ENCODE data around the gene ACAT1. TPM values are rescaled to one million over a fixed set of nuclear protein-coding genes. Genes with fewer than 3 reads are reported as not detected.

The ACAT1 gene
- polyA plus RNA-seq, 1 of the 3 experiments (the other 2 are of a cell fraction), result 78.8 TPM

DNA sequence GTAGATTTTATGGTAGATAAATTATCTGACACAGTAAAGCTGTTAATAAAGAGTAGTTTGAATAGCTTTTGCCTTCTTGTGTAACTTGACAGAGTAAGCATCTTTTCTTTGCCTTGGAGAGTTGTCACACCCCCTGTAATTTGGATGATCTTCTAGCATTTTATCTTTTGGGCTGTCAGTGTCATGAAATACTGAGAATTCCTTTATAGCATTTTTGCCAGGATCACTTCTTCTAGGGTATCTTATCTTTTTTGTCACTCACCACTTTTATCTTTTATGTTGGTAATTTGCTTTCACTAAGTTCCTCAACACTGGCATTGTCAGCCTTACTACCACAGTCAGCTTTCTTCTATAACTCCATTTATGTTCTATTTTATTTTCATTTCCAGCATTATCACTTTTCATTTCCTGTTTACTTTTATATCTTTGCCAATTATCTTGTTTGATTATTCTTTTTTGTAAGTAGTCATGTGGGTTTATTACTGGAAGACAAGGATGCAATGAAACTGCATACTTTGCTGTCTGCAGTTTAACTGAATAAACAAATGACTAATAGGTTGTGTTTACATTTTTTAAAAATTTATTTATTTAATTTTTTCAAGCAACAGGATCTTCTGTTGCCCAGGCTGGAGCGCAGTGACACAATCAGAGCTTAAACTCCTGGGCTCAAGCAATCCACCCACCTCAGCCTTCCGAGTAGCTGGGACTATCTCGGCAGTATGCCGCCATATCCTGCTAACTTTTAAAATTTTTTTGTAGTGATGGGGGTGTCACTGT, 28.1 kb upstream of the ACAT1 start:
- Histone ChIP-seq H3K4me2 (no peak overlapping the region), H3K27ac (ENCODE audit: low read depth in 2 of 2, low read length in 1 of 2) (no peak overlapping the region)
- CTCF ChIA-PET, result no interaction called here

DNA sequence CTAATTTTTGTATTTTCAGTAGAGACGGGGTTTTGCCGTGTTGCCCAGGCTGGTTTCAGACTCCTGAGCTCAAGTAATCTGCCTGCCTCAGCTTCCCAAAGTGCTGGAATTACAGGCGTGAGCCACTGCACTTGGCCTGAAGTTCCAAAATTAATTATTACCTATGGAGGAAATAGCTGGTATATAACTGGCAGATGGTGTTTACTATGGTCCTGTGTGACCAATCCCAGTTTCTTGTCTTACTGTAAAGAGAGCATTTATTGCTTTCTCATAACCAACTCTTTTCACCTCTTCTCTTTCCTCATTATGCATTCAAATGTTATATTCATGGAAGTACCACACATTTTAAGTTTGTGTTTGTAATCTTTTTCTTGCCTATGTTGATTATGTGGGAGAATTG, 24.2 kb upstream of the ACAT1 start:
- WGBS (ENCODE audit: low lambda C conversion rate), result 96% methylated on average over 3 of the region's 3 CpGs
- H3K9me3 ChIP-seq, result no peaks in the 10 kb centered on the region
- no peaks in the 10 kb centered on the region for H3K9me2 ChIP-seq
- no peak overlapping the region for H3K4me2 ChIP-seq
- peaks cover 10% of the 10 kb centered on the region for H3F3A ChIP-seq (replicated peaks; ENCODE audit: insufficient read depth)
- H3K4me3 ChIP-seq (ENCODE audit: low read depth in 2 of 2, low read length in 1 of 2), result no peak overlapping the region
- ChIA-PET POLR2A (no interaction called here), CTCF (interaction anchor here (0.7 to 1.0 kb wide), 2 partner anchors 10 to 21 kb away, joined by 3 to 4 read pairs; no protein-coding TSS in a partner anchor)
- H3K36me3 ChIP-seq (replicated peaks in 1 of 2; ENCODE audit: control insufficient read depth in 1 of 2, insufficient read depth in 2 of 2, low read length in 1 of 2), result peaks cover 38 to 67% of the 10 kb centered on the region in 2 experiments
- H2AFZ ChIP-seq (ENCODE audit: low read depth), result no peak overlapping the region
- H3K79me2 ChIP-seq (ENCODE audit: insufficient read depth), result no peaks in the 10 kb centered on the region
- H3K27ac ChIP-seq (ENCODE audit: low read depth in 2 of 2, low read length in 1 of 2), result no peak overlapping the region
- no peaks in the 10 kb centered on the region for H3K4me1 ChIP-seq (ENCODE audit: control insufficient read depth in 1 of 2, insufficient read depth in 2 of 2, low read depth in 1 of 2, low read length in 1 of 2)
- no peak for DNase-seq
- no peaks in the 10 kb centered on the region for H3K27me3 ChIP-seq (ENCODE audit: insufficient read depth)
- H4K20me1 ChIP-seq (ENCODE audit: insufficient read depth), result no peaks in the 10 kb centered on the region
- no peak overlapping the region for H3K9ac ChIP-seq
- TF ChIP-seq, protein P1, sequence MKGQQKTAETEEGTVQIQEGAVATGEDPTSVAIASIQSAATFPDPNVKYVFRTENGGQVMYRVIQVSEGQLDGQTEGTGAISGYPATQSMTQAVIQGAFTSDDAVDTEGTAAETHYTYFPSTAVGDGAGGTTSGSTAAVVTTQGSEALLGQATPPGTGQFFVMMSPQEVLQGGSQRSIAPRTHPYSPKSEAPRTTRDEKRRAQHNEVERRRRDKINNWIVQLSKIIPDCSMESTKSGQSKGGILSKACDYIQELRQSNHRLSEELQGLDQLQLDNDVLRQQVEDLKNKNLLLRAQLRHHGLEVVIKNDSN (IDR thresholded peaks at IDR 0.05; ENCODE audit: borderline replicate concordance, low read depth), result no peak
- no peak for TF ChIP-seq RAD21 (IDR thresholded peaks at IDR 0.05; ENCODE audit: low read length)
- TF ChIP-seq TCF12 (IDR thresholded peaks at IDR 0.05), result no peak
- TF ChIP-seq, protein P2, sequence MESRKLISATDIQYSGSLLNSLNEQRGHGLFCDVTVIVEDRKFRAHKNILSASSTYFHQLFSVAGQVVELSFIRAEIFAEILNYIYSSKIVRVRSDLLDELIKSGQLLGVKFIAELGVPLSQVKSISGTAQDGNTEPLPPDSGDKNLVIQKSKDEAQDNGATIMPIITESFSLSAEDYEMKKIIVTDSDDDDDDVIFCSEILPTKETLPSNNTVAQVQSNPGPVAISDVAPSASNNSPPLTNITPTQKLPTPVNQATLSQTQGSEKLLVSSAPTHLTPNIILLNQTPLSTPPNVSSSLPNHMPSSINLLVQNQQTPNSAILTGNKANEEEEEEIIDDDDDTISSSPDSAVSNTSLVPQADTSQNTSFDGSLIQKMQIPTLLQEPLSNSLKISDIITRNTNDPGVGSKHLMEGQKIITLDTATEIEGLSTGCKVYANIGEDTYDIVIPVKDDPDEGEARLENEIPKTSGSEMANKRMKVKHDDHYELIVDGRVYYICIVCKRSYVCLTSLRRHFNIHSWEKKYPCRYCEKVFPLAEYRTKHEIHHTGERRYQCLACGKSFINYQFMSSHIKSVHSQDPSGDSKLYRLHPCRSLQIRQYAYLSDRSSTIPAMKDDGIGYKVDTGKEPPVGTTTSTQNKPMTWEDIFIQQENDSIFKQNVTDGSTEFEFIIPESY (IDR thresholded peaks at IDR 0.05; ENCODE audit: borderline replicate concordance, low read depth), result no peak
- TF ChIP-seq, protein P3, sequence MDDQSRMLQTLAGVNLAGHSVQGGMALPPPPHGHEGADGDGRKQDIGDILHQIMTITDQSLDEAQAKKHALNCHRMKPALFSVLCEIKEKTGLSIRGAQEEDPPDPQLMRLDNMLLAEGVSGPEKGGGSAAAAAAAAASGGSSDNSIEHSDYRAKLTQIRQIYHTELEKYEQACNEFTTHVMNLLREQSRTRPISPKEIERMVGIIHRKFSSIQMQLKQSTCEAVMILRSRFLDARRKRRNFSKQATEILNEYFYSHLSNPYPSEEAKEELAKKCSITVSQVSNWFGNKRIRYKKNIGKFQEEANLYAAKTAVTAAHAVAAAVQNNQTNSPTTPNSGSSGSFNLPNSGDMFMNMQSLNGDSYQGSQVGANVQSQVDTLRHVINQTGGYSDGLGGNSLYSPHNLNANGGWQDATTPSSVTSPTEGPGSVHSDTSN (IDR thresholded peaks at IDR 0.05), result no peak
- TF ChIP-seq, protein P4, sequence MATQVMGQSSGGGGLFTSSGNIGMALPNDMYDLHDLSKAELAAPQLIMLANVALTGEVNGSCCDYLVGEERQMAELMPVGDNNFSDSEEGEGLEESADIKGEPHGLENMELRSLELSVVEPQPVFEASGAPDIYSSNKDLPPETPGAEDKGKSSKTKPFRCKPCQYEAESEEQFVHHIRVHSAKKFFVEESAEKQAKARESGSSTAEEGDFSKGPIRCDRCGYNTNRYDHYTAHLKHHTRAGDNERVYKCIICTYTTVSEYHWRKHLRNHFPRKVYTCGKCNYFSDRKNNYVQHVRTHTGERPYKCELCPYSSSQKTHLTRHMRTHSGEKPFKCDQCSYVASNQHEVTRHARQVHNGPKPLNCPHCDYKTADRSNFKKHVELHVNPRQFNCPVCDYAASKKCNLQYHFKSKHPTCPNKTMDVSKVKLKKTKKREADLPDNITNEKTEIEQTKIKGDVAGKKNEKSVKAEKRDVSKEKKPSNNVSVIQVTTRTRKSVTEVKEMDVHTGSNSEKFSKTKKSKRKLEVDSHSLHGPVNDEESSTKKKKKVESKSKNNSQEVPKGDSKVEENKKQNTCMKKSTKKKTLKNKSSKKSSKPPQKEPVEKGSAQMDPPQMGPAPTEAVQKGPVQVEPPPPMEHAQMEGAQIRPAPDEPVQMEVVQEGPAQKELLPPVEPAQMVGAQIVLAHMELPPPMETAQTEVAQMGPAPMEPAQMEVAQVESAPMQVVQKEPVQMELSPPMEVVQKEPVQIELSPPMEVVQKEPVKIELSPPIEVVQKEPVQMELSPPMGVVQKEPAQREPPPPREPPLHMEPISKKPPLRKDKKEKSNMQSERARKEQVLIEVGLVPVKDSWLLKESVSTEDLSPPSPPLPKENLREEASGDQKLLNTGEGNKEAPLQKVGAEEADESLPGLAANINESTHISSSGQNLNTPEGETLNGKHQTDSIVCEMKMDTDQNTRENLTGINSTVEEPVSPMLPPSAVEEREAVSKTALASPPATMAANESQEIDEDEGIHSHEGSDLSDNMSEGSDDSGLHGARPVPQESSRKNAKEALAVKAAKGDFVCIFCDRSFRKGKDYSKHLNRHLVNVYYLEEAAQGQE (IDR thresholded peaks at IDR 0.05; ENCODE audit: low read depth, low read length), result no peak
- TF ChIP-seq FOXJ3 (CRISPR knock-in tag; IDR thresholded peaks at IDR 0.05), result no peak
- TF ChIP-seq CHD2 (IDR thresholded peaks at IDR 0.05; ENCODE audit: low read length, partially characterized antibody), result no peak
- no peak for TF ChIP-seq FOXM1 (IDR thresholded peaks at IDR 0.05; ENCODE audit: low read depth)
- no peak for TF ChIP-seq MEF2A (IDR thresholded peaks at IDR 0.05; ENCODE audit: borderline replicate concordance, low read depth)
- no peak for TF ChIP-seq SIN3A (IDR thresholded peaks at IDR 0.05; ENCODE audit: borderline replicate concordance, low read depth, low read length)
- TF ChIP-seq POLR2AphosphoS5 (IDR thresholded peaks at IDR 0.05; ENCODE audit: low read depth, low read length), result no peak

More for the DNA sequence above, 28.1 kb upstream of the ACAT1 start:
- Histone ChIP-seq H3K4me1 (ENCODE audit: control insufficient read depth in 1 of 2, insufficient read depth in 2 of 2, low read depth in 1 of 2, low read length in 1 of 2) (no peaks in the 10 kb centered on the region), H4K20me1 (ENCODE audit: insufficient read depth) (no peaks in the 10 kb centered on the region), H3K9ac (no peak overlapping the region), H3K4me3 (ENCODE audit: low read depth in 2 of 2, low read length in 1 of 2) (no peak overlapping the region), H3K9me3 (no peaks in the 10 kb centered on the region), H3K79me2 (ENCODE audit: insufficient read depth) (no peaks in the 10 kb centered on the region), H2AFZ (ENCODE audit: low read depth) (no peak overlapping the region), H3K27me3 (ENCODE audit: insufficient read depth) (no peaks in the 10 kb centered on the region), H3F3A (replicated peaks; ENCODE audit: insufficient read depth) (peaks cover 6% of the 10 kb centered on the region), H3K36me3 (replicated peaks in 1 of 2; ENCODE audit: control insufficient read depth in 1 of 2, insufficient read depth in 2 of 2, low read length in 1 of 2) (peaks cover 37 to 52% of the 10 kb centered on the region in 2 experiments), H3K9me2 (no peaks in the 10 kb centered on the region)
- POLR2A ChIA-PET, result no interaction called here
- WGBS (ENCODE audit: low lambda C conversion rate), result 84% methylated on average over 4 of the region's 4 CpGs
- DNase-seq, result no peak
- TF ChIP-seq MXI1 (IDR thresholded peaks at IDR 0.05; ENCODE audit: low read depth, low read length) (no peak), EP300 (IDR thresholded peaks at IDR 0.05; ENCODE audit: borderline replicate concordance in 1 of 2, low read depth in 1 of 2, low read length in 1 of 2) (no peak), CHD2 (IDR thresholded peaks at IDR 0.05; ENCODE audit: low read length, partially characterized antibody) (no peak), FOXJ3 (CRISPR knock-in tag; IDR thresholded peaks at IDR 0.05) (no peak), FOSL2 (IDR thresholded peaks at IDR 0.05; ENCODE audit: borderline replicate concordance, low read depth) (no peak), IRF3 (IDR thresholded peaks at IDR 0.05; ENCODE audit: low read depth, low read length) (no peak), YY1 (IDR thresholded peaks at IDR 0.05; ENCODE audit: low read depth) (no peak), MEF2A (IDR thresholded peaks at IDR 0.05; ENCODE audit: borderline replicate concordance, low read depth) (no peak)
